H1 (cell line): Measurements from ENCODE around the gene TCERG1. TPM values are rescaled to one million over a fixed set of nuclear protein-coding genes. Genes with fewer than 3 reads are reported as not detected.

ENCODE experiments used
- CTCF ChIA-PET: fragments of 300-600 bp; sonication (Branson Sonifier 250); formaldehyde crosslinking; loops from one replicate; lab custom pipeline; 2021; ENCODE audit not compliant: partially characterized antibody; lab: Charles Lee
- POLR2A ChIA-PET: fragments of 300-600 bp; sonication (Branson Sonifier 250); formaldehyde crosslinking; loops from one replicate; lab custom pipeline; 2021; ENCODE audit warnings: inconsistent platforms; ENCODE audit not compliant: partially characterized antibody; lab: Charles Lee
- DNase-seq, 2 experiments: peaks; one replicate each; pipeline versions ENCODE4 v3.0.0 to v3.0.0-alpha.2; 2010 to 2022; ENCODE audit warnings: low spot score in 2 of 2, low read depth in 1 of 2, mixed read lengths in 1 of 2
- FAIRE-seq: peaks from 2 replicates; lab custom pipeline; 2011; peaks lifted over from hg19 to GRCh38; lab: Jason Lieb, UNC
- H2AFZ ChIP-seq: 2 replicates; pipeline ENCODE4 v1.8.1; 2012; ENCODE audit warnings: low read length, inconsistent platforms
- H2AK5ac ChIP-seq: 2 replicates; pipeline ENCODE4 v1.6.1; 2013; ENCODE audit warnings: low read depth, low read length
- H2BK120ac ChIP-seq: replicated peaks from 2 replicates; pipeline ENCODE3; 2013; ENCODE audit warnings: low read depth, low read length, inconsistent platforms
- H2BK12ac ChIP-seq: 2 replicates; pipeline ENCODE4 v1.6.1; 2013; ENCODE audit warnings: low read depth, low read length
- H2BK15ac ChIP-seq: 2 replicates; pipeline ENCODE4 v1.6.1; 2013; ENCODE audit warnings: low read length
- H2BK20ac ChIP-seq: 2 replicates; pipeline ENCODE4 v1.6.1; 2013; ENCODE audit warnings: low read length
- H2BK5ac ChIP-seq: 2 replicates; pipeline ENCODE4 v1.6.1; 2013; ENCODE audit warnings: low read depth, low read length
- H3K14ac ChIP-seq: 2 replicates; pipeline ENCODE4 v1.6.1; 2013; ENCODE audit warnings: inconsistent platforms; ENCODE audit not compliant: insufficient read length
- H3K18ac ChIP-seq: 2 replicates; pipeline ENCODE4 v1.6.1; 2013; ENCODE audit warnings: low read length; ENCODE audit errors: extremely low read depth
- H3K23ac ChIP-seq: 2 replicates; pipeline ENCODE4 v1.6.1; 2013; ENCODE audit warnings: inconsistent platforms; ENCODE audit not compliant: insufficient read length
- H3K23me2 ChIP-seq: 2 replicates; pipeline ENCODE4 v1.6.1; 2013; ENCODE audit warnings: low read depth, low read length
- H3K27ac ChIP-seq: 2 replicates; pipeline ENCODE4 v1.6.1; 2011; ENCODE audit warnings: low read depth, low read length, inconsistent platforms
- H3K27me3 ChIP-seq, 4 experiments: replicated peaks in 1 of 4; 1 replicate in 1 of 4; 2 replicates in 3 of 4; pipeline versions ENCODE4 v1.6.1 to v1.8.1; 2011 to 2013; ENCODE audit warnings: low read length in 3 of 4, mild to moderate bottlenecking in 3 of 4, inconsistent platforms in 2 of 4, mixed read lengths in 2 of 4, moderate library complexity in 1 of 4; ENCODE audit not compliant: control insufficient read depth in 3 of 4, insufficient read depth in 3 of 4; ENCODE audit errors: extremely low read depth in 1 of 4
- H3K36me3 ChIP-seq, 4 experiments: 2 replicates each; pipeline versions ENCODE4 v1.6.1 to v1.8.1; 2011 to 2013; ENCODE audit warnings: mild to moderate bottlenecking in 4 of 4, low read length in 3 of 4, moderate library complexity in 2 of 4, control low read depth in 1 of 4, inconsistent platforms in 1 of 4; ENCODE audit not compliant: insufficient read depth in 4 of 4, control insufficient read depth in 2 of 4
- H3K4ac ChIP-seq: replicated peaks from 2 replicates; pipeline ENCODE3; 2013; ENCODE audit warnings: low read length, low read depth, mixed read lengths, inconsistent platforms; ENCODE audit not compliant: insufficient read length
- H3K4me1 ChIP-seq, 4 experiments: replicated peaks in 1 of 4; 1 replicate in 1 of 4; 2 replicates in 3 of 4; pipeline versions ENCODE4 v1.6.1 to v1.8.1; 2011 to 2013; ENCODE audit warnings: low read length in 3 of 4, inconsistent platforms in 2 of 4, mixed read lengths in 1 of 4; ENCODE audit not compliant: insufficient read depth in 4 of 4, control insufficient read depth in 3 of 4
- H3K4me2 ChIP-seq, 2 experiments: 2 replicates each; pipeline versions ENCODE4 v1.6.1 to v1.8.1; 2011 to 2013; ENCODE audit warnings: low read depth in 2 of 2, low read length in 2 of 2, control low read depth in 1 of 2, inconsistent platforms in 1 of 2, mild to moderate bottlenecking in 1 of 2; ENCODE audit not compliant: insufficient read depth in 1 of 2
- H3K4me3 ChIP-seq, 4 experiments: fragments of 200-600, 300-600 bp in 1 of 4; sonication (generic), shearing (Covaris generic), sonication (Bioruptor Twin) in 1 of 4; 2 replicates each; pipeline versions ENCODE4 v1.5.1 to v1.8.1; 2011 to 2016; ENCODE audit warnings: low read length in 4 of 4, low read depth in 3 of 4, control low read depth in 2 of 4, inconsistent platforms in 2 of 4, mild to moderate bottlenecking in 2 of 4, mixed read lengths in 1 of 4, moderate library complexity in 1 of 4; ENCODE audit not compliant: insufficient read depth in 2 of 4; ENCODE audit errors: extremely low read depth in 1 of 4
- H3K56ac ChIP-seq: replicated peaks from 2 replicates; pipeline ENCODE3; 2013; ENCODE audit warnings: low read depth, mild to moderate bottlenecking, mixed read lengths, low read length, inconsistent platforms; ENCODE audit not compliant: insufficient read length
- H3K79me1 ChIP-seq: 2 replicates; pipeline ENCODE4 v1.6.1; 2013; ENCODE audit warnings: low read depth, low read length, control low read depth
- H3K79me2 ChIP-seq, 2 experiments: 2 replicates each; pipeline versions ENCODE4 v1.6.1 to v1.8.1; 2012 to 2013; ENCODE audit warnings: low read length in 2 of 2, mild to moderate bottlenecking in 2 of 2, inconsistent platforms in 1 of 2; ENCODE audit not compliant: insufficient read depth in 2 of 2, control insufficient read depth in 1 of 2
- H3K9ac ChIP-seq, 4 experiments: replicated peaks in 1 of 4; 1 replicate in 1 of 4; 2 replicates in 3 of 4; pipeline versions ENCODE4 v1.6.1 to v1.8.1; 2011 to 2013; ENCODE audit warnings: low read depth in 3 of 4, low read length in 3 of 4, control low read depth in 2 of 4, mild to moderate bottlenecking in 2 of 4, moderate library complexity in 2 of 4, inconsistent platforms in 1 of 4; ENCODE audit errors: extremely low read depth in 1 of 4
- H3K9me3 ChIP-seq, 2 experiments: 2 replicates each; pipeline versions ENCODE4 v1.6.1 to v1.8.1; 2012 to 2013; ENCODE audit warnings: mild to moderate bottlenecking in 2 of 2, moderate library complexity in 2 of 2, control low read depth in 1 of 2, inconsistent platforms in 1 of 2, low read depth in 1 of 2, low read length in 1 of 2, mixed read lengths in 1 of 2; ENCODE audit not compliant: insufficient read depth in 2 of 2
- H4K20me1 ChIP-seq, 2 experiments: replicated peaks in 1 of 2; 2 replicates each; pipeline versions ENCODE3 to v1.8.1; 2011 to 2013; ENCODE audit warnings: inconsistent platforms in 2 of 2, low read length in 2 of 2, mild to moderate bottlenecking in 1 of 2; ENCODE audit not compliant: insufficient read depth in 2 of 2, control insufficient read depth in 1 of 2
- H4K5ac ChIP-seq: 2 replicates; pipeline ENCODE4 v1.6.1; 2013; ENCODE audit warnings: low read length, low read depth, mixed read lengths, inconsistent platforms; ENCODE audit not compliant: insufficient read length
- H4K8ac ChIP-seq: 2 replicates; pipeline ENCODE4 v1.8.0; 2013; ENCODE audit warnings: mild to moderate bottlenecking, moderate library complexity, low read length, inconsistent platforms; ENCODE audit not compliant: insufficient read depth; ENCODE audit errors: extremely low read depth
- H4K91ac ChIP-seq: replicated peaks from 2 replicates; pipeline ENCODE3; 2013; ENCODE audit warnings: low read length, mixed read lengths, inconsistent platforms; ENCODE audit not compliant: insufficient read length
- BCL11A ChIP-seq, 2 experiments: IDR thresholded peaks; one replicate each; pipeline ENCODE4 v1.6.1; 2011; ENCODE audit warnings: low read depth in 2 of 2, low read length in 2 of 2, mild to moderate bottlenecking in 2 of 2
- HDAC2 ChIP-seq, 2 experiments: fragments of 300-600 bp in 1 of 2; sonication (generic) in 1 of 2; IDR thresholded peaks; 2 replicates each; pipeline ENCODE4 v1.6.1; 2011 to 2012; ENCODE audit warnings: low read depth in 2 of 2, low read length in 2 of 2, mild to moderate bottlenecking in 2 of 2, moderate library complexity in 2 of 2, borderline replicate concordance in 1 of 2, inconsistent platforms in 1 of 2
- JUND ChIP-seq: IDR thresholded peaks from 2 replicates; pipeline ENCODE4 v1.6.1; 2011; ENCODE audit warnings: mild to moderate bottlenecking, improper control_type of control experiment, low read length
- NRF1 ChIP-seq: IDR thresholded peaks from 2 replicates; pipeline ENCODE4 v1.6.1; 2011; ENCODE audit warnings: mild to moderate bottlenecking, low read depth, low read length, improper control_type of control experiment
- SIN3A ChIP-seq, 2 experiments: IDR thresholded peaks in 1 of 2; conservative IDR thresholded peaks in 1 of 2; 2 replicates each; pipeline ENCODE4 v1.6.1; 2011 to 2012; ENCODE audit warnings: low read length in 2 of 2, improper control_type of control experiment in 1 of 2, low read depth in 1 of 2, mild to moderate bottlenecking in 1 of 2
- WGBS, 2 experiments: shearing (Covaris generic) in 1 of 2; methylation state at CpG; one replicate each; pipeline versions ENCODE4 v1.1.6 to v1.1.7; 2013 to 2015; ENCODE audit warnings: low lambda C conversion rate in 2 of 2, mixed read lengths in 2 of 2, inconsistent platforms in 1 of 2, low coverage in 1 of 2, missing lambda C conversion rate in 1 of 2; ENCODE audit not compliant: insufficient replicate concordance in 2 of 2, insufficient coverage in 1 of 2, insufficient read length in 1 of 2; ENCODE audit errors: extremely low coverage in 1 of 2, missing lambda C conversion rate in 1 of 2; 5-methylcytosine and 5-hydroxymethylcytosine counted together
- polyA plus RNA-seq, 7 experiments: library from polyadenylated mRNA; depleted of rRNA in 3 of 7; stranded (reverse) in 5 of 7; unstranded in 2 of 7; fragments of >200 nt in 5 of 7; fragments of 200-250 nt in 2 of 7; gene quantifications; 1 replicate in 5 of 7; 2 replicates in 1 of 7; 4 replicates in 1 of 7; pipeline versions ENCODE4 v1.2.1 to v1.2.3, GENCODE V29; 2011 to 2013; ENCODE audit warnings: missing spikeins in 2 of 7, mixed read lengths in 2 of 7
- total RNA-seq: library from RNA; stranded (reverse); fragmentation: NEBNext Ultra II Directional; extraction: Animal tissue kit (Norgen Biotek cat#: 25700); gene quantifications from 2 replicates; pipeline ENCODE4 v1.2.1, GENCODE V29; 2021

TCERG1 gene
- total and polyA plus RNA-seq, 2 of the 8 experiments (the other 6 are each of a cell fraction or from before 2014, with no cell fraction given), result 105 to 122 TPM

GRCh38 chr5:146447734-146448380 is 724 bp downstream of the TCERG1 start:
- Histone ChIP-seq H3K9me3 (no peaks in the 10 kb centered on the region), H3K27me3 (0 out of 7 replicates have a peak, but pooled peaks cover 0 to 2% (median 0%) of the 10 kb centered on the region in 4 experiments), H3K4me2 (peak overlapping the region; percentile 74 to 80), H3K27ac (peak overlapping the region; percentile 97), H2AK5ac (no peak overlapping the region), H3K23me2 (peaks cover 5% of the 10 kb centered on the region; the same call in 1 of the 2 replicates), H3K4me1 (peaks cover 3 to 9% (median 4%) of the 10 kb centered on the region in 4 experiments; a peak in 4 of 7 replicates), H2BK12ac (no peak overlapping the region; the same call in 1 of the 2 replicates), H2AFZ (peak overlapping the region; percentile 46; the same call in 1 of the 2 replicates), H3K9ac (peak overlapping the region; percentile 96 to 99 (median 98)), H4K20me1 (peaks cover 8 to 18% of the 10 kb centered on the region in 2 experiments), H2BK5ac (peak overlapping the region; percentile 99), H2BK120ac (no peak overlapping the region), H4K8ac (peak overlapping the region; percentile 100; the same call in 1 of the 2 replicates), H3K79me2 (peaks cover 32 to 58% of the 10 kb centered on the region in 2 experiments), H2BK20ac (no peak overlapping the region), H3K36me3 (no peaks in the 10 kb centered on the region), H2BK15ac (no peak overlapping the region; the same call in 1 of the 2 replicates), H3K79me1 (no peaks in the 10 kb centered on the region), H3K18ac (0 out of 2 replicates have a peak overlapping the region, but pooled peaks have one; percentile 57), H3K56ac (peak overlapping the region; percentile 92), H3K4ac (peak overlapping the region; percentile 71), H3K14ac (no peak overlapping the region), H3K23ac (no peak overlapping the region), H4K91ac (peak overlapping the region; percentile 76), H4K5ac (peak overlapping the region; percentile 74), H3K4me3 (peak overlapping the region; percentile 74 to 95 (median 93))
- ChIA-PET POLR2A (interaction anchor here (1.0 kb wide), 1 partner anchor 941 kb away, joined by 3 read pairs; no protein-coding TSS in a partner anchor), CTCF (interaction anchor here (0.8 kb wide), 1 partner anchor 169 kb away, joined by 4 read pairs; no protein-coding TSS in a partner anchor)
- 2% methylated on average over 20 of the region's 20 CpGs; no CpG with 5 or more reads in 1 of the 2 experiments for WGBS, 2 experiments
- FAIRE-seq (no peak), DNase-seq (no peak)
- TF ChIP-seq HDAC2 (IDR thresholded peaks at IDR 0.05; ENCODE audit: borderline replicate concordance in 1 of 2, low read depth in 2 of 2, low read length in 2 of 2), result 0 out of 4 replicates have a peak, but pooled peaks of 1 of the 2 experiments have one; percentile 48
- TF ChIP-seq SIN3A (conservative IDR thresholded peaks at IDR 0.05 in 1 of 2, IDR thresholded peaks at IDR 0.05 in 1 of 2; ENCODE audit: low read depth in 1 of 2, low read length in 2 of 2), result peak in 1 of 2 experiments; percentile 70; a peak in 2 of 4 replicates
- no peak for TF ChIP-seq JUND
- no peak for TF ChIP-seq BCL11A (IDR thresholded peaks at IDR 0.05; ENCODE audit: low read depth in 2 of 2, low read length in 2 of 2)
- TF ChIP-seq NRF1, result no peak
